Measurements from ENCODE around the gene GRID1. TPM values are rescaled to one million over a fixed set of nuclear protein-coding genes. Genes with fewer than 3 reads are reported as not detected.

The GRID1 gene
- total and polyA plus RNA-seq, 8 donors: 0.31 to 8.5 (median 1.0) TPM; not detected in 1

DNA sequence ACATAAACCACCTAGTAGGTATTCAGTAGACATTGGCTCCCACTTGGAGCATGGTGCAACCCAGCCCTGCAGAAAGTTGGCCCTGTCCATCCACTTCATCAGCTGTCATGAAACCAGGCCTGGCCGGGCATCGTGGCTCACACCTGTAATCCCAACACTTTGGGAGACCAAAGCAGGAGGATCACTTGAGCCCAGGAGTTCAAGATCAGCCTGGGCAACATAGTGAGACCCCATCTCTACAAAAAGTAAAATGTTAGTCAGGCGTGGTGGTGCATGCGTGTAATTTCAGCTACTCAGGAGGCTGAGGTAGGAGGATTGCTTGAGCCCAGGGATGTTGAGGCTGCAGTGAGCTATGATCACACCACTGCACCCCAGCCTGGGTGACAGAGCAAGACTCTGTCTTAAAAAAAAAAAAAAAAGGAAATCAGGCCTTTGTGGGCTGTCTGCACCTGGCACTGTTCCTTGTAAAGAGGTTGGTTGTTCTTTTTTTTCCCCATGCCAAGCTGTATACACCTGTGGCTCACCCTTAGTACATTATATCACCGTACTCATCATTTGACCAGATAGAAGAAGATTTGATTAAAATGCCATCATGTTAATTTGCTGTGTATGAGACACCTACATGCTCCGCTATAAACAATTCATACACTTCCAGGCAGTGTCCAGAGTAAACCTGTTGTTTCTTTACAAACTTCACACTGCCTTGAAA is 45.4 kb upstream of the GRID1 start:
- TF ChIP-seq, protein P1, sequence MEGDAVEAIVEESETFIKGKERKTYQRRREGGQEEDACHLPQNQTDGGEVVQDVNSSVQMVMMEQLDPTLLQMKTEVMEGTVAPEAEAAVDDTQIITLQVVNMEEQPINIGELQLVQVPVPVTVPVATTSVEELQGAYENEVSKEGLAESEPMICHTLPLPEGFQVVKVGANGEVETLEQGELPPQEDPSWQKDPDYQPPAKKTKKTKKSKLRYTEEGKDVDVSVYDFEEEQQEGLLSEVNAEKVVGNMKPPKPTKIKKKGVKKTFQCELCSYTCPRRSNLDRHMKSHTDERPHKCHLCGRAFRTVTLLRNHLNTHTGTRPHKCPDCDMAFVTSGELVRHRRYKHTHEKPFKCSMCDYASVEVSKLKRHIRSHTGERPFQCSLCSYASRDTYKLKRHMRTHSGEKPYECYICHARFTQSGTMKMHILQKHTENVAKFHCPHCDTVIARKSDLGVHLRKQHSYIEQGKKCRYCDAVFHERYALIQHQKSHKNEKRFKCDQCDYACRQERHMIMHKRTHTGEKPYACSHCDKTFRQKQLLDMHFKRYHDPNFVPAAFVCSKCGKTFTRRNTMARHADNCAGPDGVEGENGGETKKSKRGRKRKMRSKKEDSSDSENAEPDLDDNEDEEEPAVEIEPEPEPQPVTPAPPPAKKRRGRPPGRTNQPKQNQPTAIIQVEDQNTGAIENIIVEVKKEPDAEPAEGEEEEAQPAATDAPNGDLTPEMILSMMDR (IDR thresholded peaks at IDR 0.05): no peak
- TF ChIP-seq EP300 (IDR thresholded peaks at IDR 0.05) (no peak), POLR2A (IDR thresholded peaks at IDR 0.05) (no peak), POLR2AphosphoS5 (IDR thresholded peaks at IDR 0.05) (no peak)
- no peak for DNase-seq
- H3K27me3 ChIP-seq: no peaks in the 10 kb centered on the region
- H3K27ac ChIP-seq: peak overlapping the region; percentile 25 to 73 (median 64)
- 63 to 95% (median 88%) methylated on average over 4 to 6 of the region's 6 CpGs for WGBS, 5 donors
- no peaks in the 10 kb centered on the region for H3K9me3 ChIP-seq
- no peaks in the 10 kb centered on the region for H3K36me3 ChIP-seq
- peaks cover 7 to 50% (median 32%) of the 10 kb centered on the region in 4 donors for H3K4me1 ChIP-seq
- intact Hi-C loops (cut with DNase I; ENCODE audit: low total_unique reads): no loop called here
- no peak overlapping the region for H3K4me3 ChIP-seq

GRCh38 chr10:86411281-86411841 is 44.8 kb upstream of the GRID1 start:
- intact Hi-C loops (cut with DNase I; ENCODE audit: low total_unique reads): no loop called here
- TF ChIP-seq EP300 (IDR thresholded peaks at IDR 0.05) (no peak), POLR2AphosphoS5 (IDR thresholded peaks at IDR 0.05) (peak in 1 of 3 donors; percentile 30)
- H3K27ac ChIP-seq: peak overlapping the region; percentile 25 to 73 (median 64)
- no peaks in the 10 kb centered on the region for H3K9me3 ChIP-seq
- H3K27me3 ChIP-seq: no peaks in the 10 kb centered on the region
- H3K4me1 ChIP-seq: peaks cover 7 to 50% (median 32%) of the 10 kb centered on the region in 4 donors
- no peak overlapping the region for H3K4me3 ChIP-seq
- WGBS, 5 donors: 25 to 32% (median 30%) methylated on average over 7 of the region's 7 CpGs
- peak in 1 of 2 donors; percentile 81 for DNase-seq
- no peaks in the 10 kb centered on the region for H3K36me3 ChIP-seq

- H3K36me3 ChIP-seq: no peaks in the 10 kb centered on the region
- DNase-seq: peak; percentile 55 to 71
- H3K27ac ChIP-seq: peak overlapping the region; percentile 38 to 73 (median 66)
- H3K4me1 ChIP-seq: peaks cover 7 to 49% (median 30%) of the 10 kb centered on the region in 4 donors
- H3K9me3 ChIP-seq: no peaks in the 10 kb centered on the region
- 37 to 50% (median 41%) methylated on average over 4 of the region's 4 CpGs for WGBS, 5 donors
- intact Hi-C loops (cut with DNase I; ENCODE audit: low total_unique reads): no loop called here
- no peak for TF ChIP-seq POLR2A (IDR thresholded peaks at IDR 0.05)
- TF ChIP-seq POLR2AphosphoS5 (IDR thresholded peaks at IDR 0.05): peak in 2 of 3 donors; percentile 77 to 81
- TF ChIP-seq, protein P1 (IDR thresholded peaks at IDR 0.05): no peak
- no peak for TF ChIP-seq EP300 (IDR thresholded peaks at IDR 0.05)
- H3K27me3 ChIP-seq: no peaks in the 10 kb centered on the region
- H3K4me3 ChIP-seq: no peak overlapping the region
Measured at GRCh38 chr10:86410542-86411124, 44.0 kb upstream of the GRID1 start.

- Histone ChIP-seq H3K9me3 (no peaks in the 10 kb centered on the region), H3K36me3 (no peaks in the 10 kb centered on the region), H3K27me3 (no peaks in the 10 kb centered on the region), H3K27ac (no peak overlapping the region), H3K4me1 (peaks cover 7 to 44% (median 25%) of the 10 kb centered on the region in 4 donors), H3K4me3 (no peak overlapping the region)
- intact Hi-C loops (cut with DNase I; ENCODE audit: low total_unique reads): no loop called here
- 52 to 88% (median 70%) methylated on average over 1 of the region's 1 CpG for WGBS, 5 donors
- DNase-seq: no peak
- TF ChIP-seq, protein P1 (IDR thresholded peaks at IDR 0.05): no peak
- no peak for TF ChIP-seq POLR2AphosphoS5 (IDR thresholded peaks at IDR 0.05)
- no peak for TF ChIP-seq EP300 (IDR thresholded peaks at IDR 0.05)
- no peak for TF ChIP-seq POLR2A (IDR thresholded peaks at IDR 0.05)
Measured at GRCh38 chr10:86409183-86409582, 42.6 kb upstream of the GRID1 start.
